Gastrocnemius medialis (tissue), 4 donors: ENCODE measurements around the gene LAMA3. TPM values are rescaled to one million over a fixed set of nuclear protein-coding genes. Genes with fewer than 3 reads are reported as not detected.

Experiments
- ATAC-seq, 2 donors: fragments of 150-250 bp; one replicate each; pipeline ENCODE4 v1.9.1; 2016
- DNase-seq, 2 donors: peaks; one replicate each; pipeline ENCODE4 v3.0.0-alpha.2; 2019
- H3K27ac ChIP-seq, 4 donors: fragments of 200-600 bp; sonication (generic); 1 replicate in 1 of 4; 2 replicates in 3 of 4; pipeline ENCODE4 v1.5.1; 2016 to 2018; ENCODE audit warnings: mild to moderate bottlenecking in 2 of 4, moderate library complexity in 1 of 4
- H3K27me3 ChIP-seq, 3 donors: fragments of 200-600 bp; sonication (generic) in 2 of 3; 1 replicate in 1 of 3; 2 replicates in 2 of 3; pipeline versions ENCODE4 v1.5.1 to v1.6.0; 2016 to 2019; ENCODE audit warnings: mild to moderate bottlenecking in 1 of 3, moderate library complexity in 1 of 3
- H3K36me3 ChIP-seq, 2 donors: fragments of 200-600 bp; sonication (generic) in 1 of 2; one replicate each; pipeline ENCODE4 v1.5.1; 2017 to 2018
- H3K4me1 ChIP-seq, 2 donors: fragments of 200-600 bp; sonication (generic) in 1 of 2; one replicate each; pipeline ENCODE4 v1.5.1; 2016 to 2017; ENCODE audit warnings: mild to moderate bottlenecking in 2 of 2
- H3K4me3 ChIP-seq, 4 donors: fragments of 200-600 bp; sonication (generic) in 3 of 4; 1 replicate in 1 of 4; 2 replicates in 3 of 4; pipeline ENCODE4 v1.5.1; 2016 to 2019; ENCODE audit warnings: mild to moderate bottlenecking in 2 of 4
- H3K9me3 ChIP-seq, 3 donors: fragments of 200-600 bp; sonication (generic) in 2 of 3; 1 replicate in 1 of 3; 2 replicates in 2 of 3; pipeline ENCODE4 v1.5.1; 2016 to 2019
- CTCF ChIP-seq, 5 experiments: fragments of 450-650 bp in 3 of 5; fragments of 200-600 bp in 2 of 5; sonication (generic) in 2 of 5; IDR thresholded peaks in 4 of 5; conservative IDR thresholded peaks in 1 of 5; 1 replicate in 4 of 5; 2 replicates in 1 of 5; pipeline ENCODE4 v1.5.1; 2016 to 2019; ENCODE audit warnings: antibody characterized with exemption in 5 of 5, mild to moderate bottlenecking in 3 of 5, moderate library complexity in 3 of 5
- POLR2A ChIP-seq, 2 donors: fragments of 450-650 bp; IDR thresholded peaks; one replicate each; pipeline ENCODE4 v1.6.1; 2017; ENCODE audit warnings: antibody characterized with exemption in 2 of 2, mild to moderate bottlenecking in 2 of 2, moderate library complexity in 2 of 2
- in situ Hi-C, 4 donors: fragments of 200-750 bp; cut with MboI; loops; one replicate each; pipeline versions ENCODE4 v1.15.0 to v1.8.0; 2017; ENCODE audit warnings: low sequenced_read_pairs in 4 of 4
- intact Hi-C: fragments of 100-400 bp; cut with DNase I; formaldehyde crosslinking; loops from one replicate; pipeline ENCODE4 v1.15.1; 2023; ENCODE audit warnings: low total_unique reads
- total RNA-seq, 4 donors: library from RNA; depleted of rRNA; stranded (reverse); fragments of >200 nt; gene quantifications; one replicate each; pipeline versions ENCODE4 v1.1.0 to v1.2.3, GENCODE V29; 2016

The LAMA3 gene
- total RNA-seq, 4 donors from 2014 or later, result 1.1 to 5.3 (median 2.1) TPM

- intact Hi-C loops, result no loop called here
Measured at GRCh38 chr18:23779696-23780303, 90.5 kb downstream of the LAMA3 start.

DNA sequence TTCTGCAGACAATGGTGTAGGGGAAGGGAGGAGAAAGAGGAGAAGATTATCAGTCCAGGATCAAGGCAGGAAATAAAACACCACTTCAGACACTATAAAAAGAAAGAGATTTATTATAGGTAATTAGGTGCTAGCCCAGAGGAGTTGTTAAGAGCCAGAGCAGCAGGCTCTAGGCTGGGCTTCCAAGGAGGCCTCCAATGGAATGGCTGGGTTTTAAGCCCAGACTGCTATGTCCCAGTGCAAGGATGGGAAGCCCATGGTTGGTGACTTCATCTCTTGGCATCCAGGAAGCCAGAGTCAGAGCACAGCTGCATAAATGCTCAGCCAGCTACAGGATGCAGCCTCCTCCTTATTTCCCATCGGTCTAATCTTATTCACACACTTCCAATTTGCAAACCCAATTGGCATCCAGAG is 95.6 kb downstream of the LAMA3 start:
- Histone ChIP-seq H3K4me3 (no peak overlapping the region), H3K4me1 (no peaks in the 10 kb centered on the region), H3K36me3 (no peaks in the 10 kb centered on the region), H3K27me3 (no peaks in the 10 kb centered on the region), H3K27ac (no peak overlapping the region), H3K9me3 (no peaks in the 10 kb centered on the region)
- in situ Hi-C loops, result no loop called here
- DNase-seq (no peak), ATAC-seq (no peak)
- intact Hi-C loops, result no loop called here
- TF ChIP-seq POLR2A (IDR thresholded peaks at IDR 0.05), result no peak
- TF ChIP-seq CTCF (IDR thresholded peaks at IDR 0.05 in 4 of 5, conservative IDR thresholded peaks at IDR 0.05 in 1 of 5), result no peak

More at GRCh38 chr18:23779696-23780303, 90.5 kb downstream of the LAMA3 start:
- ATAC-seq (no peak), DNase-seq (no peak)
- Histone ChIP-seq H3K27ac (no peak overlapping the region), H3K27me3 (no peaks in the 10 kb centered on the region), H3K9me3 (no peaks in the 10 kb centered on the region), H3K36me3 (no peaks in the 10 kb centered on the region), H3K4me3 (no peak overlapping the region), H3K4me1 (no peaks in the 10 kb centered on the region)
- no peak for TF ChIP-seq CTCF (IDR thresholded peaks at IDR 0.05 in 4 of 5, conservative IDR thresholded peaks at IDR 0.05 in 1 of 5)
- TF ChIP-seq POLR2A (IDR thresholded peaks at IDR 0.05), result no peak
- in situ Hi-C loops, result no loop called here

DNA sequence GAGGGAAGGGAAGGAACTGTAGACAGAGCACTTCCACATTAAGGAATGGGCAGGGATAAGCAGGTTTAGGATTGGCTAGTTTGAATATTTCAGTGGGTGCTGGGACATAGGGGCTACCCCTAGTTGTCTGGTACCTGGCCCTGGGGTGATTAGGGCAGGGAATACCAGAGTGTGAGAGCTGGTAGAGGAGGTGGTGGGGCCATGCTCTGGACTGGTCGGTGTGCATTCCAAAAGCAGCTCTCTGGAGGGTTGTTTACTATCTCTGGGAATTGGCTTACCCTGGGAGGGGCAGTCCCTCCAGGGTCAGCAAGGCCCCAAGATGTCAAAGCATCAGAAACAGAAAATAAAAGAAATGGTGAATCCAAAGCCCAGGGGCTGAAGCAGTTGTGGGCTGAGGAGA is 103.8 kb downstream of the LAMA3 start:
- Histone ChIP-seq H3K4me3 (no peak overlapping the region), H3K27me3 (no peaks in the 10 kb centered on the region), H3K4me1 (peaks cover 0 to under 1% of the 10 kb centered on the region in 2 donors), H3K27ac (no peak overlapping the region), H3K9me3 (no peaks in the 10 kb centered on the region), H3K36me3 (no peaks in the 10 kb centered on the region)
- ATAC-seq (no peak), DNase-seq (no peak)
- intact Hi-C loops (no loop called here), in situ Hi-C loops (no loop called here)
- TF ChIP-seq CTCF (IDR thresholded peaks at IDR 0.05 in 4 of 5, conservative IDR thresholded peaks at IDR 0.05 in 1 of 5) (no peak), POLR2A (IDR thresholded peaks at IDR 0.05) (no peak)

DNA sequence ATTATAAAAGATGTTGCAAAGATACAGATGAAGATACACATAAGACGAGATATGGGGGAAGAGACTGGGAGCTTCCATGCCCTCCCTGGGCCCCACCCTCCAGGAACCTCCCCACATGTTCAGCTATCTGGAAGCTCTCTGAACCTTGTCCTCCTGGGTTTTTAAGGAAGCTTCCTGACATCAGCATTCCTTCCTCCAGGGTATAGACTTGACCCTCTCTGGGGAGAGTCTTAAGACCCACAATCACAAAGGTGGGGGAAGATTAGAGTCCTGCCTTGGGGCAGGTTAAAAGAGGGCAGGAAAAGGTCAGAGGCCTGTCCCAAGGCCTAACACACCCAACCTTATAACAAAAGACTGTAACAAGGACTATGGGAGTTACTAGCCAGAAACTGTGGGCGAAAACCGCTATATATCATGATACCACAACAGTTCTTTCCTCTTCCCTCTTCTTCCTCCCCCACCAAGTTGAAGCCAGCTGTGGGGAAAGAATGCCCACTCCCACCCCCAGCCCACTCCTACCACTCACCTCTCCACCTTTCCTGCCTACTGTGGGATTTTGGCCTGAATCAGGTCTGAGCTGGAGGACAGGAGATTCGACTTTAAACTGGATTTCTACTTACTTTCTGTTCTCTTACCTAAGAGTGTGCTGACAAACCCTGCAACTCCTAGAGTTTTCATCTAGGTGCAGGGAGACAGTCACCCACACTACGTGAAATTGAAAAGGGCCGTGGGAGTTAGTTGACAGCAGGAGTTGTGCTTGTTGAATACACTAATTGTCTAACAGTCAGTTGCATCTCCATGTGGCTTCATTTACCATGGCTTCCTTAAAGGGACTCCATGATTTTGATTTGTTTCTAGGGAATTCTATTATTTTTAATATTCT is 105.0 kb downstream of the LAMA3 start:
- no peaks in the 10 kb centered on the region for H3K27me3 ChIP-seq
- DNase-seq (no peak), ATAC-seq (no peak)
- no peak for TF ChIP-seq POLR2A (IDR thresholded peaks at IDR 0.05)
- TF ChIP-seq CTCF (IDR thresholded peaks at IDR 0.05 in 4 of 5, conservative IDR thresholded peaks at IDR 0.05 in 1 of 5), result no peak
- intact Hi-C loops, result no loop called here
- in situ Hi-C loops, result no loop called here
- H3K4me3 ChIP-seq, result no peak overlapping the region
- H3K9me3 ChIP-seq, result no peaks in the 10 kb centered on the region
- H3K4me1 ChIP-seq, result peaks cover 0 to 7% of the 10 kb centered on the region in 2 donors
- H3K36me3 ChIP-seq, result no peaks in the 10 kb centered on the region
- no peak overlapping the region for H3K27ac ChIP-seq
